ENCODE results near the gene GIPC3.

- TF ChIP-seq CTCF (IDR thresholded peaks at IDR 0.05) (no peak), POLR2A (IDR thresholded peaks at IDR 0.05) (no peak)
Observed at GRCh38 chr19:3570606-3571011, 14.7 kb upstream of the GIPC3 start.

Measured in adrenal gland (tissue), 5 donors.